ENCODE measurements around the gene TOMM7.

DNA sequence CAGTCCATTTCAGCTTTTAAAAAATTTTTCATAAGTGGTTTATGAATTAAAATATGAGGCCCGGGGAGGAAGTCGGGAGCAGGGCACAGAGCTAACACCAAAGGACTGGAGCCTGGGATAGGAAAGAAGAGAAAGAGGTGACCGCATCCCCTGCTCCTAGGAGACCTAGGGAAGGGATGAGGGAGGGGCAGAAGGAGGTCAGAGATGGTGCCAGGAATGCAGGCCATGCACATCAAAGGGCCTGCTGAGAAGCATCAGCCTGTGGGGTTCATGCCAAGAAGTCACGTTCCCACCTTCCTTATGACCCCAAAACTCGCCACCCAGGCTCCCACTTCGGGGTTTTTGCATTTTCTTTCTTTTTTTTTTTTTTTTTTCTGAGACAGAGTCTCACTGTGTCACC is 14.7 kb upstream of the TOMM7 start:
- TF ChIP-seq CTCF (conservative IDR thresholded peaks at IDR 0.05): no peak
- no peak for TF ChIP-seq EZH2 (IDR thresholded peaks at IDR 0.05; ENCODE audit: low read depth)

Measured in PC-9 (cell line).